HG03280 (cell line): ENCODE results near the gene LDAF1.
"Not testable (repeated sequence)": the region's sequence is repeated elsewhere in the genome, so short reads cannot be mapped to it uniquely, and the experiment has no call there.

ENCODE experiments used
- ATAC-seq: cut with Tn5 transposase; IDR thresholded peaks from one replicate; pipeline ENCODE4 v1.9.1; 2021; ENCODE audit warnings: mild to moderate bottlenecking, moderate library complexity; ENCODE audit not compliant: unreplicated experiment

Gene LDAF1

DNA sequence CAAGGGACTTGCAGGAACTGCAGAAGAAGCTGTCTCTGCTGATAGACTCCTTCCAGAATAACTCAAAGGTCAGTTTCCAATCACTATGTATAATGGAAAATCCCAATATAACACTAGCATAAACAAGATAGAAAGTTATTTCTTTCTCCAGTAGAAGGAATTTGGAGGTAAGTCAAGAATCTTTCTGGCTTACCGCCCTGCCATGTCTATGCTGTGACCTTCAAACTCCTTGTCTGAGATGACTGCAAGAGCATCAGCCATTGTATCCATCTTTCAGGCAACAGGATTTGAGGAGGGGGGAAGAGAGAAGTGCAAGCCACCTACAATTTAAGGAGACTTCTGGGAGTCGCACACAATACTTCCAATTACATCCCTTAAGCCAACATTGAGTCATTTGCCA lies 2.7 kb downstream of the LDAF1 start:
- no peak for ATAC-seq

DNA sequence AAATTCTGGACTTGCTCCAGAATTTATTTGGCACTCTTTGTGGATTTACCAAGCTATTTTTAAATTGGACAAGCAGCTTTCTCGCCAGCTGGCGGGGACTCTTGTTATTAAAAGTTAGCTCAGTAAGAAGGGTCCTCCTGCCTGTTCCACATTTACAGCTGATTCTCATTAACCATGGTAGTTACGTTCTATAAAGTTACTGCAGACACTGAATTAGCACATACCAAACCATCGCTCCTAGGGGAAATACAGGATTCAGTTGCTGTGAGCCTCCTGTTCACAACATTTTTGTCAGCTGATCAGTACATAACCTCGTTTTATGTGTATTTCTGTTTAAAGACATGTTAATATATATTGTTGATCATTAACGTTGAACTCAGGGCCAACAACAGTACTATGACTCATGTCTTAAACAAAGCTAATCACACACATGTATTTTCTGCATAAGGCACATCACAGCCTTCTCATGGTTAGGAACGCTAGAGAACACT lies 4.2 kb downstream of the LDAF1 start:
- no peak for ATAC-seq

DNA sequence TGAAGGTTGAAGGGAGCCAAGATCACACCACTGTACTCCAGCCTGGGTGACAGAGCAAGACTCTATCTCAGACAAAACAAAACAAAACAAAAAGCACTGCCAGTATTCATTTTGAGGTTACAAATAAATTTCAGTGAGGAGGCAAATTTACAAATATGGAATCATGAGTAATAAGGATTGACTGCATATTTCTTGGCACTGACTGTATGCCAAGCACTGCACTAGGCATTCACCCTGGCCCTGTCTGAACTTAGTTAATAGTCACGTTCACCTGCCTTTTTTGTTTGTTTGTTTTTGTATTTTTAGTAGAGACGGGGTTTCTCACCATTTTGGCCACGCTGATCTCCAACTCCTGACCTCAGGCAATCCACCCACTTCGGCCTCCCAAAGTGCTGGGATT lies 5.1 kb downstream of the LDAF1 start:
- ATAC-seq, result no peak

DNA sequence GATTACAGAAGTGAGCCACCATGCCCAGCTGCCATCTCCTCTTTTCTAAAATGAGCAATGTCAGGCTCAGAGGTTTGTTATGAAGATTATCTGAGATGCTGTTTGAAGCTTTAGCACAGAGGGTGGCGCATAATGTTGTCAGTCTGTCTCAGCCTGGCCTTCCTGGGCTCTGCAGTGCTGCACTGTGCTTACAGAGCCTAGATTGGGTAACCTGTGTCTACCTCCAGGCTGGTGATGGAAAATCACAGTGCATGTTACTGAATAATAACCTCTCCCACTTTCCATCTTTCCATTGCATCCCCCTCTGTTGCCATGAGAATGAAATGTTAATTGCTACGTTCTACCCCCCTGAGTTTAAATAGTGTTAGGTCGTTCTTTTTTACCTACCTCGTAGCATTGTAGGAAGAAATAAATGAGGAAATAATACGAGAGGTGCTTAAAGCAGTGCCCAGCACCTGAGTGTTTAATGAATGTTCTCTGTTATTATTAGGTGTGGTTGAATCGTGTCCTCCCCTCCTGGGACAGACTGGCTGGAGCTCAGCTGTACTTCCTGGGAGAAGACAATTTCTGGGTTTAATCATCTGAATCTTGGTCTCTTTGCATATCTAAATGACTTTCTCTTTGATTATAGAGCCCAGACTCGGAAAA lies 6.2 kb downstream of the LDAF1 start:
- no peak for ATAC-seq

DNA sequence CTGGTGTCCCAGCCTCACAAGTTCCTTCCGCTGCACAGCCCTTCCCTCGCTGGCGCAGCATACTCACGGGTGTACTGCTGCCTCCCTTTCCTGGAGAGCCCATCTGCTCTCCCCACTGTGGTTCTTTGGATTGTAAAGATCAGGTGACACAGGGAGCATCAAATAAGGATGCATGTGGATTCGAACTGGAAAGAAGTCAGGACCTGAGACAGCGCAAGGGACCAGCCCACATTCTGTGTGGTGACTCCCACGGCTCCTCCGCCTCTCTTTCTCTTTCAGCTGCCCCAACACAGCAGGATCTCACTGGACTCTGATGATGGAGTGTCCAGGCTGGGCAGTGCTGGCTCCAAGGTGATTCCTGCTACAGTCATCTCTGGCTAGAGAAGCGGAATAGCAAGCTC lies 8.1 kb downstream of the LDAF1 start:
- no peak for ATAC-seq

DNA sequence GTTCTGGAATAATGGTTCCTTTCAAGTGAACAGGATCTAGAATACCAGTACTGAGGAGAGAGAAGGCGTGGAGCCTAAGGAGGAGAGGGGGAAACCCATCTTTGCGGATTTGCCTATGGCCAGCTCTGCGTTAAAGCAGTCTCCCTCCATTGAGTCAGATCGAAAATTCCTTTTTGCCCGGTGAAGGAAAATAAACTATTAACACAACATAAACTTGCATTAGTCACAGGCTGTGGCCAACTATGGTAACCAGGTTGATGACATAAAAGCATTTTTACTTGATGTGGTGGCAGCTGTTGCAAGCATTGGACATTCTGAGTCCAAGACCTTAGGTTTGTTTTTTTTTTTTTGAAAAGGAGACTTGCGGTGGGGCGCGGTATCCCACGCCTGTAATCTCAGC lies 8.9 kb downstream of the LDAF1 start:
- ATAC-seq, result no peak

DNA sequence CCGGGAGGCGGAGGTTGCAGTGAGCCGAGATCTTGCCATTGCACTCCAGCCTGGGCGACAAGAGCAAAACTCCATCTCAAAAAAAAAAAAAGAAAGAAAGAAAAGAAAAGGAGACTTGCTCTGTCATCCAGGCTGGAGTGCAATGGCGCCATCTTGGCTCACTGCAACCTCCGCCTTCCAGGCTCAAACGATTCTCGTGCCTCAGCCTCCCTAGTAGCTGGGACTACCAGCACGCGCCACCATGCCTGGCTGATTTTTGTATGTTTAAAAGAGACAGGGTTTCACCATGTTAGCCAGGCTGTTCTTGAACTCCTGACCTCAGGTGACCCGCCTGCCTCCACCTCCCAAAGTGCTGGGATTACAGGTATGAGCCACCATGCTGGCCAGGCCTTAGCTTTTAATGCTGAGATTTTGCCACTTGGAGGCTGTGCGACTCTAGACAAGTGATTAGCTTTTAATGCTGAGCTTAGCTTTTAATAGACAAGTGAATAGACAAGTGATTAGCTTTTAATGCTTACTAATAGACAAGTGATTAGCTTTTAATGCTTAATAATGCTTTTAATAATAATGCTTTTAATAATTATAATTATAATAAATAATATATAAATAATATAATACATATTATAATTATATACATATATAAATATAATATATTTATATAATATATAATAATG lies 9.6 kb downstream of the LDAF1 start:
- ATAC-seq, result no peak

DNA sequence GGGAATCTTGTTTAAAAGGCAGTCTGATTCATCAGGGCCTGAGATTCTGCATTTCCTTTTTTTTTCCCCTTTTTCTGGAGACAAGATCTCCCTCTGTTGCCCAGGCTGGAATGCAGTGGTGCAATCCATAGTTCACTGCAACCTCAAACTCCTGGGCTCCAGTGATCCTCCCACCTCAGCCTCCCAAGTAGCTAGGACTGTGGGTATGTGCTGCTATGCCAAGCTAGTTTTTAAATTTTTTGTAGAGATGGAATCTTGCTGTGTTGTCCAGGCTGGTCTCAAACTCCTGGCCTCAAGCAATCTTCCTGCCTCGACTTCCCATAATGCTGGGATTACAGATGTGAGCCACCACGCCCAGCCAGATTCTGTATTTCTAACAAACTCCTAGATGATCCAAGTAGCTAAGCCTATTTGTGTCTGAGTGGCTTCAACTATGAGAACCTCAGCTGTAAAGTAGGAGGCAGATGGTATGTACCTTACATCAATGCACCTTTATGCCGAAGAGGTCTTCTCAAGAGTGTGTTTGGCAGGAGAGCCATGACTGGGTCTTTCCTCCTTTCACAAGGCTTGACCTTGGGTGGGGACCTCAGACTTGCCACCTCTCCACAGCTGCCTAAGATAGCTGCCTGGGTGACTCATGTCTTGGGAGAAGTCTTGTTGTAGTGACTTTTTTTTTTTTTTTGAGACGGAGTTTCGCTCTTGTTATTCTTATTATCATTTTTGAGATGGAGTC lies 10.9 kb downstream of the LDAF1 start:
- no peak for ATAC-seq

DNA sequence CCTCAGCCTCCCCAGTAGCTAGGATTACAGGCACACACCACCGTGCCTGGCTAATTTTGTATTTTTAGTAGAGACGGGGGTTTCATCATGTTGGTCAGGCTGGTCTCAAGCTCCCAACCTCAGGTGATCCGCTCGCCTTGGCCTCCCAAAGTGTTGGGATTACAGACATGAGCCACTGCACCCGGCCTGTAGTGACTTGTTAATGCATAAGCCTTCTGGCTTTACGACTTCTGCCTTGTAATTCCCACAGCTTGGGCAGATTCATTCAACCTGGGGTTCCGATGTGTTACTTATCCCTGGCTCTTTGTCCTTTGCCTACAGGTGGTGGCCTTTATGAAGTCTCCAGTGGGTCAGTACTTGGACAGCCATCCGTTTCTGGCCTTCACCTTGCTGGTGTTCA lies 11.6 kb downstream of the LDAF1 start:
- not testable (repeated sequence) for ATAC-seq

DNA sequence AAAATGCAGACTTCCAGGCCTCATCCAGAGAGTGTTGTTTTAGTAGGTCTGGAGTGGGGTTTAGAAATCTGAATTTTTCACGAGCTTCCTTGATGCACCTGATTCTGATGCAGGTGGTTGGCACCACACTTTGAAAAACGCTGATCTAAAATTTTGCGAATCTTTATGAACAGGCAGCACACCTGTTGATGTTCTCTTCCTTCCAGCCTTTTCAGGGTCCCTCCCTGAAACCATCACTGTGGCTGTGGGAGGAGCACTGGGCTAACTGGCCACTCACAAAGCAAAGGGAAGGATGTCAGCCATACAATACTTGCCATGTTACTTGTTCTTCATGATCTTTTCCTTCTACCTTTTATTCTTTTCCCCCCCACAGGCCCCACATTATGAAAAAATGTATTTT lies 14.2 kb downstream of the LDAF1 start:
- no peak for ATAC-seq

DNA sequence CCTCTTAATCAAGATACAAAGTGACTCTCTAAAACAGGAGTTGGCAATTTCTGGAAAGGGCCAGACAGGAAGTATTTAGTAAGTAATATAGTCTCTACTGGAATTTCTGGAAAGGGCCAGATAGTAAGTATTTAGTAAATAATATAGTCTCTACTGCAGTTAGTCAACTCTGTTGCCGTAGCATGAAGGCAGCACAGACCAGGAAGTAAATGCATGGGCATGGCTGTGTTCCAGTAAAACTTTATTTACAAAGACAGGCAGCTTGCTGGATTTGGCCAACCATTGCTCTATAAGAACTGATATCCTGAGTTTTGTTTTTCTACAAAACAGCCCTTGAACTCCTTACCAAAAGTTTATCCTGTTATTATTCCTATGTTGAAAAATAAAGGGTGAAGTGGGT lies 16.9 kb downstream of the LDAF1 start:
- ATAC-seq, result no peak

DNA sequence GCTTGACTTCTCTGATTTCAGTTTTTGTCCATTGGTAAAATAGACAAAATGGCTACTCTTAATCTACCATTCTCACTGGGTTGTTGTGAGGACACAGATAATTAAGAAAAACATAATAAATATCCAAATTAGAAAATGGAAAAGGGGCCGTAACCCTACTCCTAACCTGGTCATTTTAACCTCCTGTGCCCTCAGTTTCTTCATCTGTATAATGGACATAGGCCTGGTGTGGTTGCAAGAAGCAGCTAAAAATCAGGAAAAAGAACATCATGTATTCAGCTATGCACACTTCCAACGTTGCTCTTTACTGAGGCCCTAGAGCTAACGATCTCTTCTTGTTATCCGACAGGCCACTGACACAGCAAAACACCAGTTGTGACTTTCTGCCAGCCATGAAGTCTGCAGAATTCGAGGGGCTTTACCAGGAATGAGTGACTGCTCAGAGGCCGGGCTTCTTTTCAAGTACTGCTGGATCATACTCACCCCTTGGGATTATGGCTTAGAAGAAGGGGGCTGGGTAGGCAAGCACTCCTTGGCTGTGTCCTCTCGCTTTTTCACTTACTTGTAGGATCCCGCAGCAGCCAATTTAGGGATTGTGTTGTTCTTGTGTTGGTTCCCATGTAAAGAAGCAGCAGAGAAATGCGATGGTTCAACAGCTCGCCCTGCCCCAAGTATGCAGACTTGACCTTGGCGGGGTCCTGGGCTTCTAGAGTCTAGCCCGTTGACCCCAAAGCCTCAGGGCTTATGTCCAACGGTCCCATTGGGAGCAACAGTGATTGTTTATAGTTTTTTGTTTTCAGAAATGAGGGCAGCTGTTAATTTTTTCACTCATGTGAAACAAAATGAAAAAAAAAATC lies 20.9 kb downstream of the LDAF1 start:
- ATAC-seq, result no peak

DNA sequence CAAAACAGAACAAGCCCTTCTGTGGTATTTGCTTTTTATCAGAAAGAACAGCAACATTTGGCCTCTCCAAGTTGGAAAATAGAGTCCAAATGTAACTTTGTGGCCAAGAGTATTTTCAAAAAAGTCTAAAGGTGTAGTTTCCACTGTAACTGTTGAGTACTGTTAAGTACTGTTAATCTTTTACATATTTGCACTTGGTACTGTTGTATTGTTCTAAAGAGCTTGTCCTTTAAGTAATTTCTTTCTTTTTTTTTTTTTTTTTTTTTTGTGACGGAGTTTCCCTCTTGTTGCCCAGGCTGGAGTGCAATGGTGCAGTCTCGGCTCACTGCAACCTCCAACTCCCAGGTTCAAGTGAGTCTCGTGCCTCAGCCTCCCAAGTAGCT lies 21.5 kb downstream of the LDAF1 start:
- ATAC-seq, result no peak

DNA sequence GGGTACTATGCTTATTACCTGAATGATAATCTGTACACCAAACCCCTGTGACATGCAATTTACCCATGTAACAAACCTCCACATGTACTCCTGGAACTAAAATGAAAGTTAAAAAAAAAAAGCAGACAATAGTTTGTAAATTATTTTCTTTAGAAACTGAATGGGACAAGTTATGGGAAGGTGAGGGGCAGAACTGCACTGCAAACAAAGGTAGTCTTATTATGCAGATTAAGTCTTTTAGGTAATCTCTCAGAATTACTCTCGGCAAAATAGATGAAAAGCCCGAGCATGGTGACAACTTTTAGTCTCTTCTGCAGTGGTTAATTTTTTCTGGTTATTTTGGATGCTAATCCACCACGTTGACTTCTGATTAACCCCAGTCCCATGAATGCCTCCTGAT lies 25.5 kb downstream of the LDAF1 start:
- no peak for ATAC-seq

DNA sequence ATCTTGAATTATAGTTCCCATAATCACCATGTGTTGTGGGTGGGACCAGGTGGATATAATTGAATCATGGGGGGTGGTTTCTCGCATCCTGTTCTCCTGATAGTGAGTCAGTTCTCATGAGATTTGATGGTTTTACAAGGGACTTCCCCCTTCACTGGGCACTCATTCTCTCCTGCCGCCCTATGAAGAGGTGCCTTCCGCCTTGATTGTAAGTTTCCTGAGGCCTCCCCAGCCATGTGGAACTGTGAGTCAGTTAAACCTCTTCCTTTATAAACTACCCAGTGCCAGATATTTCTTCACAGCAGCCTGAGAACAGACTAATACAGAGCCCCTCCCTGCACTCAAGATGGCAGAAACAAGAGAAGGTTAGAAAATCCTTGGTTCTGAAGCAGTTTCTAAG lies 26.4 kb downstream of the LDAF1 start:
- no peak for ATAC-seq

DNA sequence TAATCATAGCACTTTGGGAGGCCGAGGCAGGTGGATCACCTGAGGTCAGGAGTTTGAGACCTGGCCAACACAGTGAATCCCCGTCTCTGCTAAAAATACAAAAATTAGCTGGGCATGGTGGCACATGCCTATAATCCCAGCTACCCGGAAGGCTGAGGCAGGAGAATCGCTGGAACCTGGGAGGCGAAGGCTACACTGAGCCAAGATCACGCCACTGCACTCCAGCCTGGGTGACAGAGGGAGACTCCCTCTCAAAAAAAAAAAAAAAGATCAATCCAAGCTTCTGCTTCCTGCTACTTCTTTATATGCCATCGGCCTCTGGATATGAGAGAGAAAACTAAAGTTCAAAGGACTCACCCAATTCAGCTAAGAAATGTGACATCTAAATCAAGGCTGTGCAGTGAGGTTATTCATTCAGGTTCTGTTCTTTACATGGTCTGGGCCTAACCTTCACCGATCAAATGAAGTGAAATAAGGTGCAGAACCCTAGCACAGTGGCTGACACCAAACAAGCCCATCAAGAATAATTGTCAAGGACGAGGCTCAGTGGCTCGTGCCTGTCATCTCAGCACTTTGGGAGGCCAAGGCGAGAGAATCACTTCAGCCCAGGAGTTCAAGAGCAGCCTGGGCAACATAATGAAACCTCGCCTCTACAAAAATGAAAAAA lies 27.3 kb downstream of the LDAF1 start:
- no peak for ATAC-seq

DNA sequence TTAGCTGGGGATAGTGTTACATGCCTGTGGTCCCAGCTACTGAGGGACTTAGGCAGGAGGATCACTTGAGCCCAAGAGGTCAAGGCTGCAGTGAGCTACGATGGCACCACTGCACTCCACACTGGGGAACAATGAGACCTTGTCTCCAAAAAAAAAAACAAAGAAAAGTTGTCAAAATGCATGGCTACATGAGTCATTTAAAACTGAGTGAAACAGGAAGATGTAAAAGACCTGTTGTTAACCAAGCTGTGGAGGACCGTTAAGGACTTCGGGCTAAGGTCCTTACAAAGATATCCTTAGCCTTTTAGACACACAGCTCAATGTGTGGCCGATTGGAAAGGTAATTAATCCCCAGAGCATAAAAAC lies 27.8 kb downstream of the LDAF1 start:
- no peak for ATAC-seq

DNA sequence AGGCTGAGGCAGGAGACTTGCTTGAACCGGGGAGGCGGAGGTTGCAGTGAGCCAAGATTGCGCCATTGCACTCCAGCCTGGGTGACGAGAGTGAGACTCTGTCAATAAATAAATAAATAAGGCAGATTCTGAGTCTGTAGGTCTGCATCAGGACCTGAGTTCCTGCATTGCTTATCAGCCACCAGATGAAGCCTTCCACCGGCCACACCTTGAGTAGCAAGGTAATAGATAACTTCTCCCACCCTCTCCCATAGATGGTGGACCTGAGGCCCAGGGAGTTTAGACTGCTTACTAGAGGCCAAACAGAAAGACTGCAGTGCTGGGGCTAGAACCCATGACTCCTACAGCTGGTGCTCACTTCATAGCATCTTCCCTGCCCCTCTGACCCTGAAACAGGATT lies 30.8 kb downstream of the LDAF1 start:
- ATAC-seq, result no peak

DNA sequence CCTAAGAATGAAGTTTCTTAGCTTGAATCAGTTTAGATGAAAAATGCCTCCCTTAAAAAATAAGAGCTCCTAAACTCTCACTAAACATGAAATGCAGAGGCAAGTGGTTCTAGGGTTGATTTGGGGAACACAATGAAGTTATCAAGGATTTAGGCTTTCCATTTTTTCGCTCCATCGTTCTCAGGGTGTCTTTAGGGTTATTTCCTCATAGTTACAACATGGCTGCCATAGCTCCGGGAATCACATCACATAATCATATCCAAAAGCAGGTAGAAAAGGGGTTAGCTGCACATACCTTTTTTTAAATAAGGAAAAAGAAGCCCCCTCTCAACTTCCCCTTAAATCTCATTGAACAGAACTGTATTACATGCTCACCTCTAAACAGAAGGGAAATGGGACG lies 31.5 kb downstream of the LDAF1 start:
- no peak for ATAC-seq

DNA sequence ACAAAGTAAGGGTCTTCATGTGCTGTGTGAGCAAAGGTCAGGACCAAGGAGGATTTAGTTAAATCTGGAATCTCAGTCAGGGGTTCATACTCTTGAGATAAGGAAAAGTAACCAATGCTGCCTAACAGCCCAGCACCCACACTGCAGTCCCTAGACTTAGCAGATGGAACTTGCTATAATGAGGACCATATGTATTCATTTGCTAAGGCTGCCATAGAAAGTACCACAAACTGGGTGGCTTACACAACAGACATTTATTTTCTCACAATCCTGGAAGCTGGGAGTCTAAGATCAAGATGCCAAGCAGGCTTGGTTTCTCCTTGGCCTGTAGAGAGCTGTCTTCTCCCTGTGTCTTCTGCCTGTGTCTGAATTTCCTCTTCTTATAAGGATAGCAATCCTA lies 32.1 kb downstream of the LDAF1 start:
- ATAC-seq, result no peak

DNA sequence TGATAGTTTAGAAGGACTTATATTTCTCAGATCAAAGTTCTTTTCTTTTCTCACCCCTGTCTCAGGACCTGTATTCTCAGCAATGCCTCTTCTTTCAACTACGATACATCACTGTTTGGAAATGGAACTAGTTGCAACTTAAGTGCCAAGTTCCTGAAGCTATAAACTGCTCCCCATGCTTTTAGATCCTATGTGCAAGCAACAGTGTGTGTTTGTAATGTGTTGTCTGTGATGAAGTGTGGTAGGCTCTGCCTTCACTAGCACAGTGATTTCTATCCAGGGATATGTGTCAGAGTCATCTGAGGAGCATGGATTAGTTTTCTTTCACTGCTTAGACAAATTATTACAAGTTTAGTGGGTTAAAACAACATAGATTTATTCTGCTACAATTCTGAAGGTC lies 34.5 kb downstream of the LDAF1 start:
- ATAC-seq, result no peak
